B cell (primary cell): ENCODE measurements around the gene AGPAT3. TPM values are rescaled to one million over a fixed set of nuclear protein-coding genes. Genes with fewer than 3 reads are reported as not detected.

ENCODE experiments used
- ATAC-seq: fragments of 200-7000 bp; cut with Tn5 transposase; one replicate; pipeline ENCODE4 v1.10.0; 2021; ENCODE audit warnings: low read depth, mild to moderate bottlenecking, moderate number of reproducible peaks, moderate library complexity
- CTCF ChIA-PET: fragments of 350-600 bp; sonication (Branson Sonifier 250); formaldehyde crosslinking; loops from one replicate; lab custom pipeline; 2021; ENCODE audit warnings: antibody characterized with exemption, inconsistent platforms; lab: Charles Lee
- POLR2A ChIA-PET: fragments of 350-600 bp; sonication (Branson Sonifier 250); formaldehyde crosslinking; loops from one replicate; lab custom pipeline; 2021; ENCODE audit warnings: antibody characterized with exemption; lab: Charles Lee
- DNase-seq: peaks from one replicate; pipeline ENCODE4 v3.0.0; 2013
- H2AFZ ChIP-seq: 2 replicates; pipeline ENCODE4 v1.6.1; 2012; ENCODE audit warnings: mild to moderate bottlenecking, low read depth, low read length; ENCODE audit not compliant: insufficient read depth, poor library complexity, severe bottlenecking
- H3K27ac ChIP-seq, 2 donors: 1 replicate in 1 of 2; 2 replicates in 1 of 2; pipeline ENCODE4 v1.5.1; 2012 to 2013; ENCODE audit warnings: low read length in 2 of 2, mild to moderate bottlenecking in 2 of 2, moderate library complexity in 1 of 2
- H3K27me3 ChIP-seq, 4 experiments: fragments of 200-600 bp in 1 of 4; sonication (generic) in 1 of 4; replicated peaks in 1 of 4; 1 replicate in 2 of 4; 2 replicates in 2 of 4; pipeline versions ENCODE4 v1.6.1 to v1.7.0; 2013 to 2016; ENCODE audit warnings: low read length in 3 of 4, mild to moderate bottlenecking in 2 of 4, mixed read lengths in 1 of 4, moderate library complexity in 1 of 4; ENCODE audit not compliant: insufficient read depth in 4 of 4, control insufficient read depth in 3 of 4; ENCODE audit errors: control extremely low read depth in 1 of 4
- H3K36me3 ChIP-seq, 2 experiments: replicated peaks in 1 of 2; 1 replicate in 1 of 2; 2 replicates in 1 of 2; pipeline versions ENCODE4 v1.6.1 to v1.7.1; 2013; ENCODE audit warnings: low read length in 1 of 2; ENCODE audit not compliant: insufficient read depth in 2 of 2, control insufficient read depth in 1 of 2; ENCODE audit errors: control extremely low read depth in 1 of 2, extremely low read depth in 1 of 2
- H3K4me1 ChIP-seq, 2 donors: fragments of 200-600 bp in 1 of 2; sonication (generic) in 1 of 2; 1 replicate in 1 of 2; 2 replicates in 1 of 2; pipeline versions ENCODE4 v1.5.1 to v1.6.1; 2013 to 2017; ENCODE audit warnings: low read length in 2 of 2; ENCODE audit not compliant: control insufficient read depth in 2 of 2, insufficient read depth in 2 of 2
- H3K4me2 ChIP-seq: replicated peaks from 2 replicates; pipeline ENCODE3; 2012; ENCODE audit warnings: mild to moderate bottlenecking, low read depth, low read length; ENCODE audit not compliant: poor library complexity, severe bottlenecking
- H3K4me3 ChIP-seq, 5 experiments: fragments of 200-600 bp in 1 of 5; sonication (generic) in 1 of 5; 1 replicate in 3 of 5; 2 replicates in 2 of 5; pipeline versions ENCODE4 v1.5.1 to v1.7.0; 2011 to 2016; ENCODE audit warnings: low read length in 4 of 5, mild to moderate bottlenecking in 4 of 5, low read depth in 2 of 5, control low read depth in 1 of 5, moderate library complexity in 1 of 5; ENCODE audit not compliant: insufficient read depth in 1 of 5; ENCODE audit errors: control extremely low read depth in 1 of 5, extremely low read depth in 1 of 5
- H3K79me2 ChIP-seq: fragments of 200-600 bp; sonication (generic); one replicate; pipeline ENCODE4 v1.6.0; 2016; ENCODE audit warnings: low read length; ENCODE audit not compliant: control insufficient read depth, insufficient read depth
- H3K9ac ChIP-seq: fragments of 200-600 bp; sonication (generic); 2 replicates; pipeline ENCODE4 v1.6.1; 2017; ENCODE audit warnings: mild to moderate bottlenecking, low read length, moderate library complexity
- H3K9me3 ChIP-seq, 3 donors: one replicate each; pipeline versions ENCODE4 v1.6.1 to v1.7.1; 2013; ENCODE audit warnings: low read length in 2 of 3; ENCODE audit not compliant: control insufficient read depth in 2 of 3, insufficient read depth in 1 of 3; ENCODE audit errors: control extremely low read depth in 1 of 3
- H4K20me1 ChIP-seq: 2 replicates; pipeline ENCODE4 v1.6.0; 2012; ENCODE audit warnings: mild to moderate bottlenecking, low read length; ENCODE audit not compliant: insufficient read depth, control insufficient read depth, poor library complexity, severe bottlenecking
- H3K27ac Mint-ChIP-seq: one replicate; pipeline ENCODE4 v1.8.0; 2021; ENCODE audit warnings: mixed read lengths
- H3K27me3 Mint-ChIP-seq: one replicate; pipeline ENCODE4 v1.8.0; 2021; ENCODE audit warnings: mixed read lengths
- H3K4me1 Mint-ChIP-seq: one replicate; pipeline ENCODE4 v1.8.0; 2021; ENCODE audit warnings: mixed read lengths
- H3K4me3 Mint-ChIP-seq: one replicate; pipeline ENCODE4 v1.8.0; 2021; ENCODE audit warnings: mixed read lengths
- H3K9me3 Mint-ChIP-seq: one replicate; pipeline ENCODE4 v1.8.0; 2022; ENCODE audit warnings: mixed read lengths; ENCODE audit not compliant: insufficient read depth
- CTCF ChIP-seq: fragments of 200-600 bp; IDR thresholded peaks from one replicate; pipeline ENCODE4 v1.8.0; 2022; ENCODE audit warnings: antibody characterized with exemption, mild to moderate bottlenecking
- EZH2 ChIP-seq: IDR thresholded peaks from 2 replicates; pipeline ENCODE4 v1.6.1; 2012; ENCODE audit warnings: borderline replicate concordance, low read depth, mild to moderate bottlenecking, moderate library complexity, low read length; ENCODE audit not compliant: insufficient read depth, poor library complexity, severe bottlenecking
- WGBS: methylation state at CpG from one replicate; pipeline ENCODE4 v1.1.5; 2013; ENCODE audit warnings: missing lambda C conversion rate; ENCODE audit not compliant: insufficient coverage; 5-methylcytosine and 5-hydroxymethylcytosine counted together
- intact Hi-C: fragments of 100-400 bp; cut with micrococcal nuclease; formaldehyde crosslinking; loops from one replicate; pipeline ENCODE4 v1.10.0; 2022
- polyA plus RNA-seq: library from polyadenylated mRNA; depleted of rRNA; stranded (reverse); fragments of >200 nt; gene quantifications from 2 replicates; pipeline ENCODE4 v1.2.3, GENCODE V29; 2012
- total RNA-seq, 2 donors: library from RNA; stranded (reverse); fragments of 120-200 nt in 1 of 2; gene quantifications; 1 replicate in 1 of 2; 2 replicates in 1 of 2; pipeline versions ENCODE4 v1.2.3 to v1.2.4, GENCODE V29; 2013 to 2022

AGPAT3 gene
- total and polyA plus RNA-seq, 2 donors (not counting 1 experiment from before 2014, with no cell fraction given), result 14.3 to 49.3 TPM

DNA sequence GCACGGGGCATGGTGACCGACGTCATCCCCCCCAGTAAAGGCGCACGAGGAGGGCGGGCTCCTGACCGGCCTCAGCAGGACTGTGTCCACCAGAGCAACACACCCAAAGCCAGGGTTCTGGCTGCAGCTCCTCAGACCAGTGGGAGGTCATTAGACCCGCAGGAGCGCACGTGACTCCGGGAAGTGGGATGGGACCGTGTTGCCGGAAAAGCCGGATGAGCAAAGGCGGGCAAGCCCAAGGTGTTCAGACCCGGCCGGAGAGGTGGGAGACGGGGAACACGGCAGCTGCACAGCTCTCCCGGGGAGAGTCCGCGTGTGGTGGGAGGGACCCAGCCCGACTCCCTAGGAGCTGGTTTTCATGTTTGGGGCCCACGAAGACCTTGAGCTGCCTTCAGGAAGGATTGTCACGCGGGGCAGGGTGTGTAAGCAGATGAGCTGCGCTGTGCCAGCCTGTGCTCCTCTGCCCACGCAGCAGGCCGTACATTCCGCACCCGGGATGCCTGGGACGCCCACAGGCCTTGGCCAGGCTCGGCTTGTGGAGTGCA lies 126.5 kb downstream of the AGPAT3 start:
- intact Hi-C loops, result no loop called here
- peaks cover 1% of the 10 kb centered on the region for H3K4me1 Mint-ChIP-seq
- Histone ChIP-seq H3K4me2 (no peak overlapping the region), H3K27ac (no peak overlapping the region), H3K9me3 (no peaks in the 10 kb centered on the region), H3K9ac (no peak overlapping the region), H3K79me2 (no peaks in the 10 kb centered on the region), H3K27me3 (peaks cover 0 to 5% (median 1%) of the 10 kb centered on the region in 4 experiments), H3K4me3 (no peak overlapping the region), H4K20me1 (no peaks in the 10 kb centered on the region), H3K36me3 (no peaks in the 10 kb centered on the region), H3K4me1 (no peaks in the 10 kb centered on the region), H2AFZ (no peak overlapping the region)
- ATAC-seq, result no peak
- DNase-seq, result no peak
- ChIA-PET POLR2A (no interaction called here), CTCF (interaction anchor here (1.2 to 1.3 kb wide), 2 partner anchors 16 to 181 kb away, joined by 3 read pairs; no protein-coding TSS in a partner anchor)
- TF ChIP-seq CTCF (no peak), EZH2 (no peak)
- H3K27me3 Mint-ChIP-seq, result no peaks in the 10 kb centered on the region
- H3K9me3 Mint-ChIP-seq, result no peaks in the 10 kb centered on the region
- 95% methylated on average over 33 of the region's 33 CpGs for WGBS
- no peak overlapping the region for H3K4me3 Mint-ChIP-seq
- H3K27ac Mint-ChIP-seq, result no peak overlapping the region

DNA sequence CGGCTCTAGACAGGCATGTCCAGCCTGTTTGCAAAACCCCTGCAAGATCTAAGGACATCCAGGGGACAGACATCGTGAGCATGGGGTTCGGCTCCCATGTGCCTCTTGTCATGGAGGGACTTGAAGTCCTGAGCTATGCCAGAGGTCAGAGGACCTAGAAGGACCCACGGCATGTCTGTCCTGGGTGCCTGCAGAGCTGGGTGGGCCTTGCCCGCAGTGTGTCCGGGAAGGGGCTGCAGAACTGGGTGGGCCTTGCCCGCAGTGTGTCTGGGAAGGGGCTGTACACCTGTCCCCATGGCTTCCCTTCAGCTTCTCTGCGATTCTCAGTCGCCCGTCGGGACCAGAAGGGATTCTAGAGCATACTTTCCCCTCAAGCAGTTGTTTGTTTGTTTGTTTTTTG lies 127.1 kb downstream of the AGPAT3 start:
- Histone ChIP-seq H3K27me3 (peaks cover 0 to 4% (median 1%) of the 10 kb centered on the region in 4 experiments), H3K79me2 (no peaks in the 10 kb centered on the region), H2AFZ (no peak overlapping the region), H4K20me1 (no peaks in the 10 kb centered on the region), H3K9me3 (no peaks in the 10 kb centered on the region), H3K36me3 (no peaks in the 10 kb centered on the region), H3K4me1 (no peaks in the 10 kb centered on the region), H3K4me3 (no peak overlapping the region), H3K9ac (no peak overlapping the region), H3K27ac (no peak overlapping the region), H3K4me2 (no peak overlapping the region)
- Mint-ChIP-seq H3K27ac (no peak overlapping the region), H3K4me3 (no peak overlapping the region), H3K27me3 (peaks cover 3% of the 10 kb centered on the region), H3K4me1 (no peaks in the 10 kb centered on the region), H3K9me3 (no peaks in the 10 kb centered on the region)
- CTCF ChIA-PET, result interaction anchor here (1.2 to 1.3 kb wide), 2 partner anchors 17 to 181 kb away, joined by 3 read pairs; no protein-coding TSS in a partner anchor
- intact Hi-C loops, result no loop called here
- ATAC-seq (no peak), DNase-seq (no peak)
- TF ChIP-seq EZH2 (no peak), CTCF (no peak)
- POLR2A ChIA-PET, result no interaction called here
- WGBS, result 97% methylated on average over 7 of the region's 11 CpGs
